Progenitor cell of endocrine pancreas (in vitro differentiated cells): ENCODE data around the gene STARD10. TPM values are rescaled to one million over a fixed set of nuclear protein-coding genes. Genes with fewer than 3 reads are reported as not detected.

Experiments used
- DNase-seq: peaks from one replicate; pipeline ENCODE4 v3.0.0; 2021; ENCODE audit warnings: low spot score; ENCODE audit not compliant: unreplicated experiment
- H3K27ac Mint-ChIP-seq: 2 replicates; pipeline ENCODE4 v1.8.0; 2021; ENCODE audit warnings: mild to moderate bottlenecking, moderate library complexity, mixed read lengths
- H3K27me3 Mint-ChIP-seq: 2 replicates; pipeline ENCODE4 v1.8.0; 2021; ENCODE audit warnings: mixed read lengths
- H3K36me3 Mint-ChIP-seq: 2 replicates; pipeline ENCODE4 v1.8.0; 2022; ENCODE audit warnings: mixed read lengths; ENCODE audit not compliant: insufficient read depth
- H3K4me1 Mint-ChIP-seq: 2 replicates; pipeline ENCODE4 v1.8.0; 2021; ENCODE audit warnings: low read depth, mixed read lengths
- H3K4me3 Mint-ChIP-seq: 2 replicates; pipeline ENCODE4 v1.8.0; 2021; ENCODE audit warnings: low read depth, mild to moderate bottlenecking, moderate library complexity, mixed read lengths
- H3K9me3 Mint-ChIP-seq: 2 replicates; pipeline ENCODE4 v1.8.0; 2021; ENCODE audit warnings: low read depth, mixed read lengths
- CTCF ChIP-seq: fragments of 200-600 bp; sonication (generic); IDR thresholded peaks from one replicate; pipeline ENCODE4 v1.5.0; 2021; ENCODE audit warnings: antibody characterized with exemption, mild to moderate bottlenecking; ENCODE audit not compliant: unreplicated experiment
- long read RNA-seq: library from polyadenylated mRNA; unstranded; transcript quantifications from one replicate; pipeline ENCODE4 v2.0.0, GENCODE V29; 2020
- total RNA-seq: library from RNA; stranded (reverse); gene quantifications from 2 replicates; pipeline ENCODE4 v1.2.1, GENCODE V29; 2021

Gene STARD10
- 212 and 220 TPM in 2 replicates for total RNA-seq
- long read RNA-seq, partial matches to known transcripts: 1 of 9 reads
- long read RNA-seq, other reads (novel, unspliced or antisense): 4 of 9 reads

- no peaks in the 10 kb centered on the region for H3K36me3 Mint-ChIP-seq
- no peaks in the 10 kb centered on the region for H3K9me3 Mint-ChIP-seq
- peak within 1 kb of the TSS; percentile 100 for H3K4me3 Mint-ChIP-seq
- H3K27ac Mint-ChIP-seq: peak within 1 kb of the TSS; percentile 99
- DNase-seq: peak; percentile 91
- peaks cover 12% of the 10 kb centered on the region for H3K4me1 Mint-ChIP-seq
- peak; percentile 98 for TF ChIP-seq CTCF
- H3K27me3 Mint-ChIP-seq: no peaks in the 10 kb centered on the region
Measured at GRCh38 chr11:72793425-72794367, at the start of gene STARD10. TSS of gene STARD10 (minus strand) at chr11:72794047. CDS start at chr11:72781181, 12,866 bp downstream.

- H3K9me3 Mint-ChIP-seq: no peaks in the 10 kb centered on the region
- H3K4me3 Mint-ChIP-seq: no peak overlapping the region
- H3K27me3 Mint-ChIP-seq: no peaks in the 10 kb centered on the region
- no peaks in the 10 kb centered on the region for H3K4me1 Mint-ChIP-seq
- DNase-seq: no peak
- peaks cover 19% of the 10 kb centered on the region for H3K36me3 Mint-ChIP-seq
- no peak for TF ChIP-seq CTCF
- H3K27ac Mint-ChIP-seq: no peak overlapping the region
Measured at GRCh38 chr11:72842653-72843330, 48.9 kb upstream of the STARD10 start.

GRCh38 chr11:72842126-72842525 is 48.3 kb upstream of the STARD10 start:
- Mint-ChIP-seq H3K4me1 (no peaks in the 10 kb centered on the region), H3K4me3 (no peak overlapping the region), H3K27ac (no peak overlapping the region), H3K36me3 (peaks cover 19% of the 10 kb centered on the region), H3K27me3 (no peaks in the 10 kb centered on the region), H3K9me3 (no peaks in the 10 kb centered on the region)
- no peak for DNase-seq
- no peak for TF ChIP-seq CTCF

GRCh38 chr11:72841397-72841796 is 47.5 kb upstream of the STARD10 start:
- no peaks in the 10 kb centered on the region for H3K9me3 Mint-ChIP-seq
- no peak overlapping the region for H3K27ac Mint-ChIP-seq
- no peak for TF ChIP-seq CTCF
- no peak overlapping the region for H3K4me3 Mint-ChIP-seq
- DNase-seq: no peak
- H3K4me1 Mint-ChIP-seq: no peaks in the 10 kb centered on the region
- H3K27me3 Mint-ChIP-seq: no peaks in the 10 kb centered on the region
- peaks cover 19% of the 10 kb centered on the region for H3K36me3 Mint-ChIP-seq

- no peak for TF ChIP-seq CTCF
Measured at GRCh38 chr11:72840780-72841179, 46.9 kb upstream of the STARD10 start.

More at GRCh38 chr11:72840780-72841179, 46.9 kb upstream of the STARD10 start:
- H3K36me3 Mint-ChIP-seq: peaks cover 19% of the 10 kb centered on the region
- H3K4me1 Mint-ChIP-seq: no peaks in the 10 kb centered on the region
- H3K9me3 Mint-ChIP-seq: no peaks in the 10 kb centered on the region
- H3K4me3 Mint-ChIP-seq: no peak overlapping the region
- DNase-seq: no peak
- H3K27me3 Mint-ChIP-seq: no peaks in the 10 kb centered on the region
- H3K27ac Mint-ChIP-seq: no peak overlapping the region
